ENCODE measurements around the gene FPGT.

DNA sequence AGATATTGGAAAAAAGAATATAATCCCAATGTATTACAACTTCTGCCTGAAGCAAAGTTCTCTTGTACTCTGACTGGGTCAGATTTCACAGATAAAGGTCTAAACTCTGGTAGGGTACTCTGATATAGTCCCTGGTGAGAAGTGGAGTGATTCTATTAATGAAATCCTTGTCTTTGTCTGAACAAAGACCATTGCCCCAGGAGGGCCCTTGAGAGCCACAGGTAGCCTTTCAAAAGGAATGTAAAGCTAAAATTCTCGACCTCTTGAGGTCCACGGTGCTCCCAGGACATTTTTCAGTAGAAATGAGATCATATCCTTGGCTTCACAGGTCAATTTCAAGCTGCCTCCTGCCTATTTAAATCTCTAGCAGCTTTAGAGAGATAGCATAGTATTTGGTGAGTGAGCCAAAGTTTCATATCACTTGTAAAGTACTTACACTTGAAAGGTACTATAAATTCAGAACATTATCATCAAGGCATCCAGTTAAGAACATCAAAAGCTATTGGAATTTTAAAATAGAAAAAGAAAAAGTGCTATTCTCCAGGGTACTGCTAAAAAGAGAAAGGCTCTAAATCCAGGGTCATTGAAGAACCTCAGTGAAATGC, 47.2 kb downstream of the FPGT start:
- TF ChIP-seq, protein P1, sequence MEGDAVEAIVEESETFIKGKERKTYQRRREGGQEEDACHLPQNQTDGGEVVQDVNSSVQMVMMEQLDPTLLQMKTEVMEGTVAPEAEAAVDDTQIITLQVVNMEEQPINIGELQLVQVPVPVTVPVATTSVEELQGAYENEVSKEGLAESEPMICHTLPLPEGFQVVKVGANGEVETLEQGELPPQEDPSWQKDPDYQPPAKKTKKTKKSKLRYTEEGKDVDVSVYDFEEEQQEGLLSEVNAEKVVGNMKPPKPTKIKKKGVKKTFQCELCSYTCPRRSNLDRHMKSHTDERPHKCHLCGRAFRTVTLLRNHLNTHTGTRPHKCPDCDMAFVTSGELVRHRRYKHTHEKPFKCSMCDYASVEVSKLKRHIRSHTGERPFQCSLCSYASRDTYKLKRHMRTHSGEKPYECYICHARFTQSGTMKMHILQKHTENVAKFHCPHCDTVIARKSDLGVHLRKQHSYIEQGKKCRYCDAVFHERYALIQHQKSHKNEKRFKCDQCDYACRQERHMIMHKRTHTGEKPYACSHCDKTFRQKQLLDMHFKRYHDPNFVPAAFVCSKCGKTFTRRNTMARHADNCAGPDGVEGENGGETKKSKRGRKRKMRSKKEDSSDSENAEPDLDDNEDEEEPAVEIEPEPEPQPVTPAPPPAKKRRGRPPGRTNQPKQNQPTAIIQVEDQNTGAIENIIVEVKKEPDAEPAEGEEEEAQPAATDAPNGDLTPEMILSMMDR (conservative IDR thresholded peaks at IDR 0.05; ENCODE audit: low read depth, low read length): no peak
- TF ChIP-seq EZH2 (IDR thresholded peaks at IDR 0.05; ENCODE audit: low read length, unreplicated experiment) (no peak), EZH2phosphoT487 (IDR thresholded peaks at IDR 0.05; ENCODE audit: borderline replicate concordance, low read length) (no peak)

All from PC-3 (cell line).